Measurements from ENCODE around the gene CLEC9A.
"Not testable (repeated sequence)": the region's sequence is repeated elsewhere in the genome, so short reads cannot be mapped to it uniquely, and the experiment has no call there.

The CLEC9A gene

GRCh38 chr12:10030446-10030845 is at the start of gene CLEC9A:
CLEC9A (plus strand) TSS chr12:10030682; CDS start chr12:10052688, 22,006 bp downstream.
- no peak for DNase-seq

- no peak for DNase-seq
Observed at GRCh38 chr12:9991876-9992275, 38.6 kb upstream of the CLEC9A start.

DNA sequence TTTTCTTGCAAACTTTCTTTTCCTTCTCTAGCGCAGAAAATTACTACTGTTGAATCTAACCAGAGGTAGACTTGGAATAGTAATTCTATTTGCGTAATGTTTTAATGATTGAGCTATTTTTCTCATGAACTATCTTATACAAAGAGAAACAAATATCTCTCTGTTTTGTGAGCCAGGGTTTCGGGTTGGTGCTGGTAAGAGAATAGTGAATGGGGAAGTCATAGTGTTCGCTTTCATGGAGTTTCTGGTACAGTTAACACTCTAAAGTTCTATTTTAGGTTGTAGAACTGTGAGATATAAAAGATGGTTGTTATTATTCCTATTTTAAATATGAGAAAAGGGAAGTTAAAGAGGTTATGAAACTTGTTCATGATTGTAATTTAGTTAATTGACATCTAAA is 38.2 kb upstream of the CLEC9A start:
- DNase-seq: no peak

DNA sequence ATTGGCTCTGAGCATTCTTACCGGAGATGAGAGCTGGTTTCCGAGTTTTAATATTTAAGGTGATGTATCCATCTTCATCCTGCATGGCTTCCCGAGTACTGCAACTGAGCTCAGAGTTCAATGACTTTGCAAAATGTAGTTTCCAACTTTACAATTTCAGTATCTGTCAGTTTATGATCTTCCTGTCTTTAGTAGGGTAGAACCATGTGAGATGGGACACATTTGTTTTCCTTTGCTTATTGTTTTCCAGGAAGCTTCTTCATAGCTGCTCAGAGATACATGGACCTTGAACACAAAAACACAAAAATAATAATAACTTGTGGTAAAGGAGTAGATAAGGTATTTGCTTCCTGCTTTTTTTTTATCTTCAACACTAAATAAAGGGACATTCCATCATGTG is 31.5 kb upstream of the CLEC9A start, which contains the start of gene CLEC1B:
Gene CLEC1B, minus strand, starts transcription at position 106 of the 400 bp plus-strand sequence. Its CDS starts 21 bp downstream, at position 85.
- no peak for DNase-seq

DNA sequence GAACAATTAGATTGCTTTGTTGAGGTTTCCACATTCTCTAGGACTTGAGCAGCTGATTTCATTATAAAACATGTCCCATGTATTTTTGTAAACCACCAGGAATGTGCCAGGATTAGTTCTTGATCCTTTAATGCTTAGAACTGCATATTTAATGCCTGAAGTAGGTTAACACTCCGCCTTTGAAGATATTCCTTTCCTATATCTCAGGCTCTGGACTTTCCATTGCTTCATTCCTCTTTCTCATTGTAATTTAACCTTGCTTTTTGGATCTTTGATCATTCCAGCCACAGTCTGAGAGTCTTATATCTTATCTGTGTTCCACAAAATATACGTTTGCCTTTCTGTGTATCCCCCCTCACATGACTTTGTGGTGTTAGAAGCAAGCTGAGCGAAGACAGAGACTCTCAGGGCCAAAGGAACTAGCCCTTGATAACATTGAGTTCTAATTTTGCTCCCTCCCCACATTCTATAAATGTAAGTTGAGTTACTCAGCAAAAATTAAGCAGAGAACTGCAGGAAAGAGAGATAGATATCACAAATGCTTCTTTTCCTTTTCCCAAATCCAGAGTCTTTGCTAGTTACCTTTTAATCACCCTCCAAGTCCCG is 29.2 kb upstream of the CLEC9A start:
- DNase-seq: no peak

DNA sequence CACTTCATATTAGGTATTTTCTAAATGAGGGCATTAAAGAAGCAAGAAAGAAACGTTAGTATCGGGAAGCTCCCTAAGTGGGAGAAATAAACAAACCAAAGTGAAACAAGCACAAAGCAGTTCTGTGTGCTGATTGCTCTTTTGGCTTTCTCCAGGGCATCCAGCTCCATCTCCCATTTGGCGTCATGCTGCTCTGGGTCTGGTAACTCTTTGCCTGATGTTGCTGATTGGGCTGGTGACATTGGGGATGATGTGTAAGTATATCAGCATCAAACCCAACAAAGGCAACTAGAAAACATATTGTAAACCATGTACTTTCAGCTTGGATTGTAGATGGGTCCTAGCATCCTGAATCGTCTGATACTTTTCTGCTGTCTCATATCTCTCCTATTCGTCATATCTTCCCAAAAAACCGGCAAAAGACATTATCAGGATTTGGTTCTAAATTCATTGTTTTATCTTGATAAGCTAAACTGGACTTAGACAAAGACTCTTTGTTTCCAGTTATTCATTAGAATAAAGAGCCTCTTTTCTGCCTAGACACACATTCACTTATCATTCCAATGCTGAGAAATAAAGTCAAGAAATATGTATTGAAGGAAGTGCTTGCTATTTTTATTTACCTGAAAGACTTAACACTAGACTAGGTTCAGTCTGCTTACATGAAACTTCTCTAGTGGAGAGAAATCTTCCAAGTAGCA is 17.7 kb upstream of the CLEC9A start:
- DNase-seq: no peak

DNA sequence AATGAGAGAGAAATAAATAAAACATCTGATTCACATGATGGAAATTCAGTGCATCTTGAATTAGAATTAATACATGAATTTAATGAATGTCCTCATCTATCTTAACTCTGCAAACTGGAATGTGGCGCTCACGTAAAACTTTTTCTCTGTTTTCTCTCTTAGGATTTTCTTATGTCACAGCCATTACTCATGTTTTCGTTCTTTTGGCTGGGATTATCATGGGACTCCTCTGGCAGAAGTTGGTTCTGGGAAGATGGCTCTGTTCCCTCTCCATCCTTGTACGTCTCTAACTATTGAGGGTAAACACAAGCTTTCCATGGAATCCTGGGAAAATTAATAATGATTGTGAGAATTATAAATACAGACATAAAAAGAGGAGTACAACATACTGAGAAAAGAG is 15.0 kb upstream of the CLEC9A start:
- DNase-seq: no peak

DNA sequence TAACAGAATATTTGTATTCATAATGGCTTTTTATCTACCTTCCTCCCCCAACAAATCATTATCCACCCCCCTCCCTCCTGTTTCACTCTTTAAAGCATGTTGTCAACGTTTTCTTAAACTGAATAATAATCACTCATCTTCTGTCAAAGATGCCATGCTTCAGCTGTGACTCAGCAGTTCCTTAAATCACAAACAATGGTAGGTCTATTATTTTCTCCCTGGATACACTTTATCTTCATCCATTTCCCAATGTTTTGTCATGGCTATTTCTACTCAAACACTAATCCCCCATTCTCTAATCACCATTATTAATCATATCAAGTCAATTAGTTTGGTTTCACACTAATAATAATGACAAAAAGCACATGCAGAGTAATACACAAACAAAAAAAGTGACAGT is 13.6 kb upstream of the CLEC9A start:
- DNase-seq: no peak

DNA sequence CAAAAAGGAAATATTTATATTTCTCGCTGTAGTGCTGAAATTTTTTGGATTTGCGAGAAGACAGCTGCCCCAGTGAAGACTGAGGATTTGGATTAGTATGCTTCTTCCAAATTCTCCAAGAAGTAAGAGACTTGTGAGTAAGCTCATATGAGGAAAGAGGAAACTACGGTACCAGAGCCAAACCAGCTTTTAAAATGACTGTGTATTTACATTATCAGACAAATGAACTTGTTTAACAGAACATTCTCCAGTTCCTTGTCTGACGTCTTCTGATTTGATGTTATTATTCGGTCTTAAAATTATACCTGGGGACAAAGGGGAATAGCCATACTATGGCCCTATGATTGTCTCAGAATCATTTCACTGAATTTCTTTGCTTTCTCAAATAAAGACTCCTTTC is 12.1 kb upstream of the CLEC9A start:
- no peak for DNase-seq

DNA sequence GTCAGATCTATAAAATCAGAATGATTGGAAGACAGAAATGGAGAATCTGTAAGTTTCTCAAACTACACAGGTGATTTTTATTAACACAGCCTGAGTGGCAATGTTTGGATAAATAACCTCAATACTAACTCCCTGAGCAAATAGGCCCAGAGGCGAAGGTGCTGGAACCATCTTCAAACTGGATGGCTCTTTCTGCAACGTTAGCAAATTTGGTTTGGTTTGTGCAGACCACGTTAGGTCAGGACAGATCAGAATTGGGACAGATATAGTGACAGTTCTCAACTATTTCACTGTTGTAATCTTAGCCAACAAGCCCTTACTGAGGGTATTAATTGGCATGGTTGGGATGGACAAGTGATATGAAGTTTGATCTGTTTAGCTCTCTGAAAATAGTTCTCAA is 9.1 kb upstream of the CLEC9A start:
- no peak for DNase-seq

DNA sequence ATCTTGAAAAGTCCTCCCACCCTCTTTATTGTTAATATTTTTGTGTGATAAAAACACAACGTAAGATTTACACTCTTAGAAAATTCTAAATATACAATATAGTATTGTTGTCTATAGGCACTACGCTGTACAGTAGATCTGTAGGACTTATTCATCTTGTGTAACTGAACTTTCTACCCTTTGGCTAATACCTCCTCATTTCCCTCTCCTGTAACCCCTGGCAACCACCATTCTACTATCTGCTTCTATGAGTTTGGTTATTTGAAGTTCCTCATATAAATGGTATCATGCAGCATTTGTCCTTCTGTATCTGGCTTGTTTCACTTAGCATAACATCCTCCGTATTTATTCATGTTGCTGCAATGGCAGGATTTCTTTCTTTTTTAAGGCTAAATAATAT is 5.2 kb upstream of the CLEC9A start:
- DNase-seq: no peak

GRCh38 chr12:10026666-10027065 is 3.8 kb upstream of the CLEC9A start:
- DNase-seq: not testable (repeated sequence)

DNA sequence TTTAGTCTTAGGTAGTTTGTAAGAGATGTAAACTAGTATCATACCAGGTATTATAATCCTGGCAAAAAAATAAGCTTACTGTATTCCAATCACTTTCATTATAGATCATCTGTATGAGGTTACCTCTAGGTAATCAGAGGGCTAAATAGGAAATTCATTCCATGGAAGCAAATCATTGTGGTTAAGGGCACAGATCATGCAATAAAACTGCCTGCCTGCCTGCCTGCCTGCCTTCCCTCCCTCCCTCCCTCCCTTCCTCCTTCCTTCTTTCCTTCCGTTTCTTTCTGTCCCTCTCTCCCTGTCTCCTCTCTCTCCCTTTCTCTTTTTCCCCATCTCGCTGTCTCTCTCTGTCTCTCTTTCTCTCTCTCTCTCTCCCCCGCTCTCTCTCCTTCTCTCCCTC is 3.2 kb upstream of the CLEC9A start:
- no peak for DNase-seq

DNA sequence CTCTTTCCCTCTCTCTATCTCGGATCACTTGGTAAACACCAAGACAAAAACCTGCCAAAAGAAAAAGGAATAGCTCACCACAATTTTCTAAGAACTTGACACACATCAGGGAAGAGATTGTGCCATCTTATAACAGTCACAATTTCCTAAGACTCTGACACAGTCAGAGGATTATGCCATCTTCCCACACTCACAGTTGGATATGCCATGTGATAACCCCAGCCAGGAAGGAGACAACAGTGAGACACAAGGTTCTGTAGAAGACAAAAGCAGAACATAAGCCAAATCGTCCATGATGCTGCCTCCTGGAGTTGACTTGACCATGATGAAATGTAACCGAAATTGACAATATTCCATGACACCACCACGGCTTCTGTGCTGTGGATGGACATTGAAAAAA is 2.8 kb upstream of the CLEC9A start:
- DNase-seq: no peak

DNA sequence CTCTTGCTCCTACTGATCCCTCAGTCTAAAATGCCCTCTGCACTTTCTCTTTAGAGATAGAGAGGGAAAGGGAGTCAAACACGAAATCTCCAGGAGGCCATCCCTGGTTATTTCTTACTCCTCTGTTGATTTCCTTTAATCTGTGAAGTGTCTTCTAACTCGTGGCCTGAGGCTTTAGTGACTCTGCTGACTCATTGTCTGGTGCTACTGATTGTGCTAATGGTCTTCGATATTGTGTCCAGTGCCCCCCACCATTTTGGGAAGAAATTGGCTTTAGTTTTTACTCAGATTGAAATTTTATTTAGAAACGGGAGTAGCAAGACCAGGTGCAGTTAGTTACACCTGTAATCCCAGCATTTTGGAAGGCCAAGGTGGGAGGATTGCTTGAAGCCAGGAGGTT is 839 bp downstream of the CLEC9A start:
- no peak for DNase-seq

DNA sequence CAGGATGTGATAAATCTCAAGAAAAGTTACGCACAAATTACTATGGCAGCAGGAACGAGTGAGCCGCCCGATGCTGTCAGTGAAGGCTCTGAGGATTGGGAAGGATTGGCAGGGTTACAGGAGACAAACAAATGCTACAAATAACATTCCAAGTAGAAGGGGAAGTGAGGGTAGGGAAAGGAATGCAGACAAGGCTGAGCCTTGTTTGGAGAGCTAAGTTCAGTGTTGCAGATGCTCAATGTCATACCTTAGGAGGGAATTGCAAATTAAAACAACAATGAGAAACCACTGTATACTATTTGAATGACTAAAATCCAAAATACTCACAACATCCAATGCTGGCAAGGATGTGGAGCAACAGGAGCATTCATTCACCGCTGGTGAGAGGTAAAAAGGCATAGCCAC is 1.3 kb downstream of the CLEC9A start:
- no peak for DNase-seq

GRCh38 chr12:10033783-10034545 is 3.5 kb downstream of the CLEC9A start:
- no peak for DNase-seq

GRCh38 chr12:10042167-10042566 is 11.7 kb downstream of the CLEC9A start:
- DNase-seq: no peak

DNA sequence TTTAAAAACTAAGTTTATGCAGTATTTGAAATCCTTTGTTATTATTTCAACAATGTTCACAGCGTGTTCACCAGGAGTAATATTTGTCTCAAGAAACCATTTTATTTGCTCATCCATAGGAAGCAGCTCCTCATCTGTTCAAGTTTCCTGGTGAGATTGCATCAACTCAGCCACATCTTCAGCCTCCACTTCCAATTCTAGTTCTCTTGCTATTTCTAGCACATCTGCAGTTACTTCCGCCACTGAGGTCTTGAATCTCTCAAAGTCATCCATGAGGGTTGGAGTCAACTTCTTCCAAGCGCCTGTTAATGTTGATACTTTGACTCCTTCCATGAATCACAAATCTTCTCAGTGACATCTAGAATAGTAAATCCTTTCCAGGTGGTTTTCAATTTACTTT is 18.0 kb downstream of the CLEC9A start:
- no peak for DNase-seq

- no peak for DNase-seq
Observed at GRCh38 chr12:10052193-10052913, 21.9 kb downstream of the CLEC9A start.

DNA sequence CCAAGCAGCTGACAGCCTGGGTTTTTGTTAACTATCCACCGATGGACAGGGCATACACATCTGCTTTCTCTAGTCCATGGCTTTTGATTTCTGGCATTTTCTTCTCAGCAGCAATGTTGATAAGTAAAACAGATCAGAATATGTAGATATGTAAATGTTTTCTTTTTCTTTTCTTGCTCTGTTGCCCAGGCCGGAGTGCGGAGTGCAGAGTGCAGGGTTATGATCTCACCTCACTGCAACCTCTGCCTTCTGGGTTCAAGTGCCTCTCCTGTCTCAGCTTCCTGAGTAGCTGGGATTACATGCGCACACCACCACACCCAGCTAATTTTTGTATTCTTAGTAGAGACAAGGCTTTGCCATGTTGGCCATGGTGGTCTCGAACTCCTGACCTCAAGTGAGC is 27.9 kb downstream of the CLEC9A start:
- no peak for DNase-seq

DNA sequence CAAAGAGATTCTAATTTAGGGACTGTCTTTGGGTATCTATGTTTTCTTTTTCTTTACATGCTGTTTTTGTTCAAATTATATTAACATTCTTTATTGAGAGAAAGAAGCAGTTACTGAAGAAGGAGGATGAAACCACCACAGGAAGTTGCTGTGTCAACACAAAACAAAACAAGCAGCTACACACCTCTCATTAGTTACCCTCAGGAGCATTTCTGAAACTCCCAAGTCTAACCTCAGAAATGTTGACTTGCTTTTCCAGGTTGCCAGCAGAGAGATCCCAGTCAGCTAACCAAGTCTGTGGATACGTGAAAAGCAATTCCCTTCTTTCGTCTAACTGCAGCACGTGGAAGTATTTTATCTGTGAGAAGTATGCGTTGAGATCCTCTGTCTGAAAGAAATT is 34.8 kb downstream of the CLEC9A start:
- DNase-seq: no peak

GRCh38 chr12:10067264-10067663 is 36.8 kb downstream of the CLEC9A start:
- no peak for DNase-seq

All from activated effector memory CD4-positive, alpha-beta T cell treated with anti-CD3 and anti-CD28 coated beads, Interleukin-2, amount 50 U/mL, for 16 hours (primary cell).